ENCODE results near the gene C4B.
"Not testable (repeated sequence)": the region's sequence is repeated elsewhere in the genome, so short reads cannot be mapped to it uniquely, and the experiment has no call there.

C4B gene

DNA sequence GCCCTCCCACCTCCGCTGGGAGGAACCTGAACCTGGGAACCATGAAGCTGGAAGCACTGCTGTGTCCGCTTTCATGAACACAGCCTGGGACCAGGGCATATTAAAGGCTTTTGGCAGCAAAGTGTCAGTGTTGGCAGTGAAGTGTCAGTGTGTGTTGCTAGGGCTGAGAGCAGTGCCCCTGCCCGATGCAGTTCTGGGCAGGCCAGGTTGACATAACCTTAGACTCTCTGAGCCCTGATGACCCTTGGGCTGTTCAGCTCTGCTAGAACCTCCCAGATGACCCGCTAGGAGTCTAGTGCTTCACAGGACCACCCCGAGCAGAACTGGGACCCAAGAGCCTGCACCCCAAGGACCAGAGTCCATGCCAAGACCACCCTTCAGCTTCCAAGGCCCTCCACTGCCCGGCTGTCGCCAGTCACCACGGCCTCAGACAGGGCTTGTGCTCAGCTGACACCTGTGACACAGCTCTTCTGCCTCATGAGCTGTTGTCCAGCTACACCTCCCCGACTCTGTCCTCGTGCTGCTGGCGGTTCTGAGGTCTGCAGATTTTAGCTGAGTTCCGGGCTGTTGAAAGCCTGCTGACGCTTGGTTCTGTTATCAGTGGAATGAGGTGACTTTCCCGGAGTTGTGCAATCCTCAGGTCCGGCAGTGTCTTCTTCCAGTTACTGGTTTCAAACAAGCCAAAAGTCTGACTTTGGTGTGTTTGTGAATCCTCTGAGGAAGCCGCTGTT lies 20.9 kb downstream of the C4B start:
- in situ Hi-C loops (cut with MboI; ENCODE audit: low sequenced_read_pairs) = not testable (repeated sequence)

DNA sequence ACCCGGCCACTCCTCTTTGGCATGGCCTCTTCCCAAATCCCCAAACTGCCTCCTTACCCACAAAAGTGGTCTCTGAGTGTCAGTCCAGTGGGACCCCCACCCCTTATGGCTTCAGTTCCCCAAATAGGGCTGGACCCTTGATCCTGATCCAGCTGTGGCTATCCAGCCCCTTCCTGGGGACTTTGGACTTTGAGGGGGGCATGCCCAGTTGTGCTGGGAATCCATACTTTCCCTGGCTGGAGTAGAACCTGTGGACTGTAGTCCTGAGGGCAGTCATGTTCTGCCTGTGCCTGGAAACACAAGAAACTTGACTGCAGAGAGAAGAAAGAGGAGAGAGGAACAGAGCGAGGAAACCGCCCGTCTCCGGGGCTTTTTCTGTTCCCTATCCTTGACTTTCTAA lies 22.5 kb downstream of the C4B start:
- in situ Hi-C loops (cut with MboI; ENCODE audit: low sequenced_read_pairs) = not testable (repeated sequence)

DNA sequence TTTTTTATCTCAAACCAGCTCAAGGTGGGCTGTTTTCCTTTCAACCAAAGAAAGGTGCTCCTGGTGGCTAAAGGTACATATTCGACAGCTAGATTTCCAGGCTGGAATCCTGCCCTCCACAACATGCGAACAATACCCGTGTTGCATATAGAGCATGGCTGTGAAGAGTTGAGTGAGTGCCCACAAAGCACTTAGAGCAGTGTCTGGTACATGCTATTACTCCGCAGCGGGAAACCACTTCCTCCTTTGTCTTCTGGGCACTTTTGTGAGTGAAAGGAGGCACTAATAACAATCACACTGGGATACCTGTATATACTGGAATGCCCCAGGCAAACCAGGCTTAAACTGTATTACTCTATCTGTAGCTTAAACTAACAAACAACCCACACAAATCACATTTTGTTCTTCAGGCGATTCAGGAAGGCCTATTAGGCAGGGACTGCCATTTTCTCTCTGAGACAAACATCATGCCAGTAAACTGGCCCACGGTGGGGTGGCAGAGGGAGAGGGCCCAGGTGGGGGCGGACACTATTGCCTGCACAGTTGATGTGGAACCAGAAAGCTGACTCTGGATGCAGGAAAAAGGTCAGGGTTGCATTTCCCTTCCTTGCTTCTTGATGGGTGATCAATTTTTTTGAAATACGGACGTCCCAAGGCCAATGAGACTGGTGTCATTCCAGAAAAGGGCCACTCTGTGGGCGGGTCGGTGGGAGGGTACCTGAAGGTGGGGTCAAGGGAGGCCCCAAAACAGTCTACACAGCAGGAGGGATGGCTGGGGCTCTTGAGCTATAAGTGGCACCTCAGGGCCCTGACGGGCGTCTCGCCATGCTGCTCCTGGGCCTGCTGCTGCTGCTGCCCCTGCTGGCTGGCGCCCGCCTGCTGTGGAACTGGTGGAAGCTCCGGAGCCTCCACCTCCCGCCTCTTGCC lies 23.3 kb downstream of the C4B start, which contains the start of gene CYP21A2:
Gene CYP21A2, plus strand, starts transcription at position 818 of the 927 bp plus-strand sequence. Its CDS starts 8 bp downstream, at position 826.
- in situ Hi-C loops (cut with MboI; ENCODE audit: low sequenced_read_pairs) = not testable (repeated sequence)

DNA sequence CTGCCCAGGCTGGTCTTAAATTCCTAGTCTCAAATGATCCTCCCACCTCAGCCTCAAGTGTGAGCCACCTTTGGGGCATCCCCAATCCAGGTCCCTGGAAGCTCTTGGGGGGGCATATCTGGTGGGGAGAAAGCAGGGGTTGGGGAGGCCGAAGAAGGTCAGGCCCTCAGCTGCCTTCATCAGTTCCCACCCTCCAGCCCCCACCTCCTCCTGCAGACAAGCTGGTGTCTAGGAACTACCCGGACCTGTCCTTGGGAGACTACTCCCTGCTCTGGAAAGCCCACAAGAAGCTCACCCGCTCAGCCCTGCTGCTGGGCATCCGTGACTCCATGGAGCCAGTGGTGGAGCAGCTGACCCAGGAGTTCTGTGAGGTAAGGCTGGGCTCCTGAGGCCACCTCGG lies 24.3 kb downstream of the C4B start:
- in situ Hi-C loops (cut with MboI; ENCODE audit: low sequenced_read_pairs) = not testable (repeated sequence)

DNA sequence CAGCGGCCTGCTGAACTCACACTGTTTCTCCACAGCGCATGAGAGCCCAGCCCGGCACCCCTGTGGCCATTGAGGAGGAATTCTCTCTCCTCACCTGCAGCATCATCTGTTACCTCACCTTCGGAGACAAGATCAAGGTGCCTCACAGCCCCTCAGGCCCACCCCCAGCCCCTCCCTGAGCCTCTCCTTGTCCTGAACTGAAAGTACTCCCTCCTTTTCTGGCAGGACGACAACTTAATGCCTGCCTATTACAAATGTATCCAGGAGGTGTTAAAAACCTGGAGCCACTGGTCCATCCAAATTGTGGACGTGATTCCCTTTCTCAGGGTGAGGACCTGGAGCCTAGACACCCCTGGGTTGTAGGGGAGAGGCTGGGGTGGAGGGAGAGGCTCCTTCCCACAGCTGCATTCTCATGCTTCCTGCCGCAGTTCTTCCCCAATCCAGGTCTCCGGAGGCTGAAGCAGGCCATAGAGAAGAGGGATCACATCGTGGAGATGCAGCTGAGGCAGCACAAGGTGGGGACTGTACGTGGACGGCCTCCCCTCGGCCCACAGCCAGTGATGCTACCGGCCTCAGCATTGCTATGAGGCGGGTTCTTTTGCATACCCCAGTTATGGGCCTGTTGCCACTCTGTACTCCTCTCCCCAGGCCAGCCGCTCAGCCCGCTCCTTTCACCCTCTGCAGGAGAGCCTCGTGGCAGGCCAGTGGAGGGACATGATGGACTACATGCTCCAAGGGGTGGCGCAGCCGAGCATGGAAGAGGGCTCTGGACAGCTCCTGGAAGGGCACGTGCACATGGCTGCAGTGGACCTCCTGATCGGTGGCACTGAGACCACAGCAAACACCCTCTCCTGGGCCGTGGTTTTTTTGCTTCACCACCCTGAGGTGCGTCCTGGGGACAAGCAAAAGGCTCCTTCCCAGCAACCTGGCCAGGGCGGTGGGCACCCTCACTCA lies 25.0 kb downstream of the C4B start:
- in situ Hi-C loops (cut with MboI; ENCODE audit: low sequenced_read_pairs) = not testable (repeated sequence)

DNA sequence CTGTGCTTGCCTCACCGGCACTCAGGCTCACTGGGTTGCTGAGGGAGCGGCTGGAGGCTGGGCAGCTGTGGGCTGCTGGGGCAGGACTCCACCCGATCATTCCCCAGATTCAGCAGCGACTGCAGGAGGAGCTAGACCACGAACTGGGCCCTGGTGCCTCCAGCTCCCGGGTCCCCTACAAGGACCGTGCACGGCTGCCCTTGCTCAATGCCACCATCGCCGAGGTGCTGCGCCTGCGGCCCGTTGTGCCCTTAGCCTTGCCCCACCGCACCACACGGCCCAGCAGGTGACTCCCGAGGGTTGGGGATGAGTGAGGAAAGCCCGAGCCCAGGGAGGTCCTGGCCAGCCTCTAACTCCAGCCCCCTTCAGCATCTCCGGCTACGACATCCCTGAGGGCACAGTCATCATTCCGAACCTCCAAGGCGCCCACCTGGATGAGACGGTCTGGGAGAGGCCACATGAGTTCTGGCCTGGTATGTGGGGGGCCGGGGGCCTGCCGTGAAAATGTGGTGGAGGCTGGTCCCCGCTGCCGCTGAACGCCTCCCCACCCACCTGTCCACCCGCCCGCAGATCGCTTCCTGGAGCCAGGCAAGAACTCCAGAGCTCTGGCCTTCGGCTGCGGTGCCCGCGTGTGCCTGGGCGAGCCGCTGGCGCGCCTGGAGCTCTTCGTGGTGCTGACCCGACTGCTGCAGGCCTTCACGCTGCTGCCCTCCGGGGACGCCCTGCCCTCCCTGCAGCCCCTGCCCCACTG lies 25.9 kb downstream of the C4B start:
- in situ Hi-C loops (cut with MboI; ENCODE audit: low sequenced_read_pairs) = not testable (repeated sequence)

DNA sequence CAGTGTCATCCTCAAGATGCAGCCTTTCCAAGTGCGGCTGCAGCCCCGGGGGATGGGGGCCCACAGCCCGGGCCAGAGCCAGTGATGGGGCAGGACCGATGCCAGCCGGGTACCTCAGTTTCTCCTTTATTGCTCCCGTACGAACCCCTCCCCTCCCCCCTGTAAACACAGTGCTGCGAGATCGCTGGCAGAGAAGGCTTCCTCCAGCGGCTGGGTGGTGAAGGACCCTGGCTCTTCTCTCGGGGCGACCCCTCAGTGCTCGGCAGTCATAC lies 26.4 kb downstream of the C4B start:
- in situ Hi-C loops (cut with MboI; ENCODE audit: low sequenced_read_pairs) = not testable (repeated sequence)

DNA sequence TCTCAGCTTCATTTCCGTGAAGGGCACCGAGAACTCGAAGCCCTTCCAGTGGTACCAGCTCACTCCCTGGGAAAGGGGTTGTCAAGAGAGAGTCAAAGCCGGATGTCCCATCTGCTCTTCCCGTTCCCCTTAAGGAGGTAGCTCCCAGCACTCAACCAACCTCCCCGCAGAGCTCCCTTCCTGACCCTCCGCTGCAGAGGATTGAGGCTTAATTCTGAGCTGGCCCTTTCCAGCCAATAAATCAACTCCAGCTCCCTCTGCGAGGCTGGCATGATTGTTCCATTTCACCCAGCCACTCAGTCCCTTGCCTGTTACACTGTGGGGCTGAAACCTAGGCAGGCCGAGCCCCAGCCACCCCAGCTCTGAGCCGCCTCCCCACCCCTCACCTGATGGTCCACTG lies 26.8 kb downstream of the C4B start:
- in situ Hi-C loops (cut with MboI; ENCODE audit: low sequenced_read_pairs) = not testable (repeated sequence)

DNA sequence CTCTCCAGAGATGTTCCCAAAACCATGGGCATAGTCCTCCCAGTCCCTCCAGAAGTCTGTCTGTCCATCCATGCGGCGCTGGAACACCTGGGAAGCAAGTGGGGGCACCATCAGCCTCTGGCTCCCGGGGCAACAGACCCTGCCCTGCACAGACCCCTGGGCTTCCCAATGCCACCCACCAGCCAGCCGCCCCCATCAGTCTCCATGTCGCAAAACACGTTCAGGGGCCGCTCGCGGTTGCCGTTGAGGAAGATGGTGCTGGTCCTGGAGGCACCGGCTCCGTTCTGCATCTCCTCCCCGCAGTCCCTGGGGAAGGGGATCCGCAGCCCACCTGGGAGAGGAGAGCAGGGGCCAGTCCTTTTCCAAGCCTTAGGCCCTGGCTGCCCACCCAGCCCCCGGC lies 27.7 kb downstream of the C4B start:
- in situ Hi-C loops (cut with MboI; ENCODE audit: low sequenced_read_pairs) = not testable (repeated sequence)

DNA sequence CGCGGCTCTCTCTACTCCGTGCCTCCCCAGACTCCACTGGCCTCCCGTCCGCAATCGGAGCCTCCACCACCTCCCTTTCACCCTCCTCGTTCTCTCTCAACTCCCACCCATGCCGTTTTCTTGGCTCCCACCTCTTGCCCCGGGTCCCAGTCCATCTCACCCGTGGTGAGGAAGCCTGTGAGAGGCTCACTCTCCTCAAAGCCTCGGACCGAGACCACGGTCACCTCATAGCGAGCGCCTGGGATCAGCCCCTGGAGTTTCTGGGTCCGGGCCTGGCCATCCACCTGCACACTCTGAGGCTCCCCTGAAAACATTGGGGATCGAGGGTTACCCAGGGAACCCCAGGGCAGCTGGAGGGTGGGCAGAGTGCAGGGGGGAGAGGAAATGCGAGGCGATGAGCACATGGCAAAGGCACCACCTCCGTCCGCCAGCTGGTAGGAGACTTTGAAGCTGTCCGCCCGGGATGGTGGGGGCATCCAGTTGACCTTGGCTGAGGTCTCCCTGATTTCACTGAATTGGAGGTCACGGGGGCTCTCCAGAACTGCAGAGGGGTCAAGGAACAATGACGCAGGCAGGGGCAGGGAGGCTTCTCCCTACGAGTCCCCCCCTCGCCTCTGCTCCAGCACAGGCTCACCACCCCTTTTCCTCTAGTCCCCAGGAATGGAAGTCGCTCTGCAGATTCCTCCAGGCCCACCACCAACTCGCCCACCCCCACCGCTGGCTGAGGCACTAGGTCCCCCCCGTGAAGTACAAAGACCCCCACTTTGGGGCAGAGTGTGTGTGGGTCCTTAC lies 29.2 kb downstream of the C4B start:
- in situ Hi-C loops (cut with MboI; ENCODE audit: low sequenced_read_pairs) = not testable (repeated sequence)

DNA sequence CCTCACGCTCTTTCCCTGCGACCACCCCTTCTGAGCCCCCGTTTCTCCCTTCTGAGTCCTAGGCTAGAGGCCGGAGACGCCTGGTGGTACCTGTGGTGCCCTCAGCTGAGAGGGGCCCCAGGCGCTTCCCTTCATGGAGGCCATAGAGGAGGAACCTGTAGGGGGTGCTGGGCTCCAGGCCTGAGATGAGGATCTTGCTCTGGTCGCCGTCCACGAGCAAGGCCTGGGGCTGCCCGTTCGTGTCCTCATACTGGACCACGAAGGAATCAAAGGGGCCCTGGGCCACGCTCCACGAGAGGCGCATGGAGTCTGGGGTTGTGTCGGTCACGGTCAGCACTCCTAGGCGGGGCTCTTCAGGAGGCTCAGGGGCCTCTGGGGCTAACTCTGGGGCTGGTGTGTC lies 30.3 kb downstream of the C4B start:
- in situ Hi-C loops (cut with MboI; ENCODE audit: low sequenced_read_pairs) = not testable (repeated sequence)

DNA sequence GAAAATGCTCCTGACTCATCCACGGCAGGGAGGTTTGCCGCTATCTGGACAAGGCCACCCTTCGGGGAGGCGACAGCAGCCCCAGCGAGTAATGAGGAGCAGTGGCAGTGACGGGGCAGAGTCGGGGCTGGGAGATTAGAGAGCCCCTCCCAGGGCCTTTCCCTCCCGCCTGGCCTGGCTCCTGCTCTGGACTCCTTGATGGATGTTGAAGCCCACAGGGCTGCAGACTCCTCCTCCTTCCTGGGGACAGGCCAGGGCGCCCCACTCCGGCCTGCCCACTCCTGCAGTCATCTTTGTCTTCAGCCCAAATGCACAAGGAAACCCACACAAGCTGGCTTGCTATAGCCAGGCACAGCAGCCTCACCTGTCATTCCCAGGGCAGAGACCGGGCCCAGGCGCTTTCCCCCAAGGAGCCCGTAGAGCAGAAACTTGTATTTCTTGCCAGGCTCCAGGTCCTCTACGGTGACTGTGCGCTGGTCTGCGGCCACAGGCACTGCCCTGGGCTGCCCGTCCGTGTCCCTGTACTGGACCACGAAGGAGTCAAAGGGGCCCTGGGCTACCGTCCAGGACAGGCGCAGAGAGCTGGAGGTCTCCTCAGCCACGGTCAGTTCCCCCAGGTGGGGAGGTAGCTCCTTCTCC lies 31.3 kb downstream of the C4B start:
- in situ Hi-C loops (cut with MboI; ENCODE audit: low sequenced_read_pairs) = no loop called here

DNA sequence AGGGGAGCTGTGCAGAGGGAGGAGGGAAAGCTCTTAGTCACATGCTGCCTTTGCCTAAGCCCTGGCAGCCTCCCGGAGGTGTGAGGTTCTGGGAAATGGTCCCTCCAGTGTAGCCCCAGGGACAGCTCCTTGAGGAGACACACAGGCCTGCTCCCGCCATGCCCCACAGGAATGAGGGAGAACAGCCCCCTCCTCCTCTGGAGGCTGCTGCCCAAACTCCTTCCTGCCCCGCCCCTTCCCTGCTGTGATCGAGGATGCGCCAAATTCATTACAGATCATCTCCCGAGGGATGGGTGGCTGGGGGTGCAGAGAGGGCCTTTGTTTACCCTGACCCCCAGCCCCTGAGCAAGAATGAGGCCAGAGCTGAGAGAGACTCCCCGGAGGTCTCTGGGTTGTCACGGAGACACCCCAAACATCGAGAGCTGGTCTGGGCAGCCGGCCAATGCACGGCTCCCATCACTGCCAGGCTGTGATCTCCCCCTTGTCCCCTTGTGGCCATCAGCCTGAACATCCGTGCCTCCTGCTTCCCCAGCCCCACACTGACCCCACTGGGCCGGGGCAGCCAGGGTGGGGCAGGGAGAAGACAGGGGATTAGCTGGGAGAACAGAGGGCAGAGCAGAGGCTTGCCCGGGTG lies 32.0 kb downstream of the C4B start:
- in situ Hi-C loops (cut with MboI; ENCODE audit: low sequenced_read_pairs) = no loop called here

DNA sequence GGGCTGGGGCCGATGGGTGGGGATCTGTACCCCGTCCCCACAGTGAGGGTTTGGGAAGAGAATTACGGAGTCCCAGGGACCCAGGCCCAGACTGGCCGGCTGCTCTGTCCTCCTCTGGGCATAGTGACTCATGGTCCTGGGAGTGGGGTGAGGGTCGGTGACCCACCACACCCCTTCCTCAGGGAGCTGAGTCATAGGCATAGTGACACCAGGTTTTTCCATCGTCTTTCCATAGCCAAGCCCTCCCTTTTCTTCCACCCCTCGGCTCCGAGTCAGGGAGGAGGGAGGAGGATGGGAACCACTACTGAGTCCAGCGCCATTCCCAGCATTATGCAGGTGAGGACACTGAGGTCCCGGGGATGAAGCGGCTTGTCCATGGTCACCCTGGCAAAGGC lies 32.5 kb downstream of the C4B start:
- in situ Hi-C loops (cut with MboI; ENCODE audit: low sequenced_read_pairs) = no loop called here

DNA sequence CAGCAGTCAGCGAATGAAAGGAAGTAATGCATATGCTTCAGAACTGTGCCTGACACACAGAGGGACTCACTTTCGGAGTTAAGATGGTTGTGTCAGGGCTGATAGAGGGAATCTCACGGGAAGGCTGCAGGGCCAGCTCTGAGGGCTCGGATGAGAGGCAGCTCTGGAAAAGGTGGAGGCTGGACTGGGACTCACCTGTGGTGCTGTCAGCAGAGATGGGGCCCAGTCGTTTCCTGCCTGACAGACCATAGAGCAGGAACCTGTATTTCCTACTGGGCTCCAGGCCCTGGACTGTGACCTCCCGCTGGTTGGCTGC lies 32.9 kb downstream of the C4B start:
- in situ Hi-C loops (cut with MboI; ENCODE audit: low sequenced_read_pairs) = no loop called here

DNA sequence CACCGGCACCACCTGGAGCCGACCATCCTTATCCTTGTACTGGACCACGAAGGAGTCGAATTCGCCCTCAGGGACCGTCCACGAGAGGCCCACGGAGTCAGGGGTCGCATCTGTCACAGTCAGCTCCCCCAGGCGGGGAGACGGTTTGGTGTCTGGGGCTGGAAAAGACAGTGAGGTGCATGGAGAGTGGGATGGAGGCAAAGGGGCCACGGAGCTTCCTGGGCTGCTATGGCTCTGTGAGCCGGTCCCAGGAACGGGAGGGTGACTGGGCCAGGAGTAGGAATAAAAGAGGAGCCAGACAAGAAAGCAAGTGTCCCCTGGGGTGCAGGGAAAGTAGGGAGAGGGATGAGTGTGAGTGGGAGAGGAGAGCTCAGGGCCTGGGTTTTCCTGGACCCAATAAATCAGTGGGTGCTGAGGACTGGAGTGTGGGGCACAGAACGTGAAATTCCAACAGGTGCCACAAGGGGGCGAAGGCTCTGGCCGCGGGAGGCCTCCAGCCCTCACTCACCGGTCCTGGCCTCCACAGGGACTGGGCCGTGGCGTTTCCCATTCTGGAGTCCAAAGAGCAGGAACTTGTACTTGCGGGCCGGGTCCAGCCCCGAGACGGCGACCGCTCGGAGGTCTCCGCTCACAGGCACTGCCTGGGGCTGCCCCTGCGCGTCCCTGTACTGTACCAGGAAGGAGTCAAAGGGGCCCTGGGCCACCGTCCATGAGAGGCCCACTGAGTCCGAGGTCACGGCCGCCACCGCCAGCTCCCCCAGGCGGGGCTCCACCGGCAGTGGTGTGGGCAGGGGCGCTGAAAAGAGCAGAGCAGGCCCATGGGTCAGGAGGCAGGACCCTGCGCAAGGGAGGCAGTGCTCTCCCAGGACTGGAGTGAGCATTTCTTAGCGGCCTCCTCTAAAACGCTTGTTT lies 33.5 kb downstream of the C4B start:
- in situ Hi-C loops (cut with MboI; ENCODE audit: low sequenced_read_pairs) = no loop called here

DNA sequence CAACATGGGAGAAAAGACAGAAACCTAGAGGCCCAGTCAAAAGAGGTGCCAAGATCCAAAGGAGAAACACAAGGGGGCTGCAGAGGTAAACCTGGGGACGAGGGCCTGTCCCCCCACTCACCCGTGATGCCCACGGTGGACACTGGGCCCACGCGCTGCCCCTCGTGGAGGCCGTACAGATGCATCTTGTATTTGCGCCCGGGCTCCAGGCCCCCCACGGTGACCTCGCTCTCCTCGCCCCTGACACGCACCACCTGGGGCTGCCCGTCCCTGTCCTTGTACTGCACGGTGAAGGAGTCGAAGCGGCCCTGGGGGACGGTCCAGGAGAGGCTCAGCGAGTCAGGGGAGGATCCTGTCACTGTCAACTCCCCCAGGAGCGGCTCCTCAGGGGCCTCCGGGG lies 34.6 kb downstream of the C4B start:
- in situ Hi-C loops (cut with MboI; ENCODE audit: low sequenced_read_pairs) = not testable (repeated sequence)

DNA sequence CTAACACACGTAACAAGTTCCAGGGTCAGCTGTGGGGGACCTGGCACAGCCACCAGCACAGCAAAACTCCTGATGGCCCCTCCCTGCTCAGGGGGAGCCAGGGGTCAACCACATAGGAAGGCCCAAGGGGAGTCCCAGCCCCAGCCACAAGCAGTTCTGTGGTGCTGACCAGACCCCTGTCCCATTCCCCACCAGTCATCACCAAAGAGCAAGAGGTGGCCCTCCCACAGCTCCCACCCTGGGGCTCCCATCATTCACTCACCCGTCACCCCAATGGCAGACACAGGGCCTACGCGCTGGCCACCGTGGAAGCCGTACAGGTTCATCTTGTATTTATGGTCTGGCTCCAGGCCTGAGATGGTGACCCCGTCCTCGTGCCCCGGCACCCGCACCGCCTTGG lies 35.1 kb downstream of the C4B start:
- in situ Hi-C loops (cut with MboI; ENCODE audit: low sequenced_read_pairs) = not testable (repeated sequence)
